Right lobe of liver (tissue), 4 donors: ENCODE data around the gene TRIM17.

ENCODE experiments used
- CTCF ChIP-seq, 4 donors: fragments of 200-600 bp in 3 of 4; fragments of 450-650 bp in 1 of 4; IDR thresholded peaks; one replicate each; pipeline versions ENCODE4 v1.5.1 to v1.8.0; 2016 to 2022; ENCODE audit warnings: antibody characterized with exemption in 4 of 4, mild to moderate bottlenecking in 2 of 4
- POLR2A ChIP-seq: fragments of 450-650 bp; IDR thresholded peaks from one replicate; pipeline ENCODE4 v1.6.1; 2017; ENCODE audit warnings: antibody characterized with exemption, mild to moderate bottlenecking
- donor health status: DM: no; HTN: no; CAD: no.
- donor health status: DM: no; HTN: no; CAD: no.
- donor health status: DM: no; HTN: yes; CAD: no.

GRCh38 chr1:228383773-228384172 is 32.9 kb downstream of the TRIM17 start:
- TF ChIP-seq CTCF (IDR thresholded peaks at IDR 0.05) (no peak), POLR2A (no peak)
